ENCODE results near the gene VPREB3.

The VPREB3 gene

GRCh38 chr22:23712256-23712655, 42.0 kb downstream of the VPREB3 start:
- no peak overlapping the region for H3K27ac ChIP-seq (ENCODE audit: low read depth, low read length)
- H3K36me3 ChIP-seq (ENCODE audit: insufficient read depth, low read length), result peaks cover 3% of the 10 kb centered on the region; the same call in 1 of the 2 replicates
- H3K79me2 ChIP-seq (ENCODE audit: control insufficient read depth, insufficient read depth, low read length, unreplicated experiment), result peaks cover 6% of the 10 kb centered on the region
- no peak overlapping the region for H2AFZ ChIP-seq (ENCODE audit: low read length, unreplicated experiment)
- no peaks in the 10 kb centered on the region for H3K27me3 ChIP-seq (ENCODE audit: insufficient read depth, low read length)
- no peaks in the 10 kb centered on the region for H3K4me1 ChIP-seq (ENCODE audit: control insufficient read depth, insufficient read depth, low read length, unreplicated experiment)
- H3K4me3 ChIP-seq (ENCODE audit: low read depth, low read length), result no peak overlapping the region

- H3K36me3 ChIP-seq (ENCODE audit: insufficient read depth, low read length), result peaks cover 6% of the 10 kb centered on the region; the same call in 1 of the 2 replicates
Observed at GRCh38 chr22:23709107-23709506, 45.1 kb downstream of the VPREB3 start.

GRCh38 chr22:23708270-23708669, 46.0 kb downstream of the VPREB3 start:
- H3K36me3 ChIP-seq (ENCODE audit: insufficient read depth, low read length), result peaks cover 6% of the 10 kb centered on the region; the same call in 1 of the 2 replicates
- H3K4me1 ChIP-seq (ENCODE audit: control insufficient read depth, insufficient read depth, low read length, unreplicated experiment), result no peaks in the 10 kb centered on the region
- H3K27ac ChIP-seq (ENCODE audit: low read depth, low read length), result no peak overlapping the region
- H3K4me3 ChIP-seq (ENCODE audit: low read depth, low read length), result no peak overlapping the region
- no peaks in the 10 kb centered on the region for H3K27me3 ChIP-seq (ENCODE audit: insufficient read depth, low read length)
- no peak overlapping the region for H2AFZ ChIP-seq (ENCODE audit: low read length, unreplicated experiment)
- H3K79me2 ChIP-seq (ENCODE audit: control insufficient read depth, insufficient read depth, low read length, unreplicated experiment), result no peaks in the 10 kb centered on the region

More at GRCh38 chr22:23709107-23709506, 45.1 kb downstream of the VPREB3 start:
- Histone ChIP-seq H3K4me3 (ENCODE audit: low read depth, low read length) (no peak overlapping the region), H2AFZ (ENCODE audit: low read length, unreplicated experiment) (no peak overlapping the region), H3K27me3 (ENCODE audit: insufficient read depth, low read length) (no peaks in the 10 kb centered on the region), H3K4me1 (ENCODE audit: control insufficient read depth, insufficient read depth, low read length, unreplicated experiment) (no peaks in the 10 kb centered on the region), H3K27ac (ENCODE audit: low read depth, low read length) (no peak overlapping the region), H3K79me2 (ENCODE audit: control insufficient read depth, insufficient read depth, low read length, unreplicated experiment) (no peaks in the 10 kb centered on the region)

GRCh38 chr22:23705358-23705757, 48.9 kb downstream of the VPREB3 start:
- Histone ChIP-seq H3K4me1 (ENCODE audit: control insufficient read depth, insufficient read depth, low read length, unreplicated experiment) (no peaks in the 10 kb centered on the region), H3K36me3 (ENCODE audit: insufficient read depth, low read length) (peaks cover 13% of the 10 kb centered on the region; the same call in 1 of the 2 replicates), H3K27me3 (ENCODE audit: insufficient read depth, low read length) (no peaks in the 10 kb centered on the region), H3K4me3 (ENCODE audit: low read depth, low read length) (no peak overlapping the region), H2AFZ (ENCODE audit: low read length, unreplicated experiment) (no peak overlapping the region), H3K27ac (ENCODE audit: low read depth, low read length) (no peak overlapping the region), H3K79me2 (ENCODE audit: control insufficient read depth, insufficient read depth, low read length, unreplicated experiment) (peaks cover 11% of the 10 kb centered on the region)

- no peaks in the 10 kb centered on the region for H3K27me3 ChIP-seq (ENCODE audit: insufficient read depth, low read length)
- H2AFZ ChIP-seq (ENCODE audit: low read length, unreplicated experiment), result no peak overlapping the region
- H3K79me2 ChIP-seq (ENCODE audit: control insufficient read depth, insufficient read depth, low read length, unreplicated experiment), result peaks cover 12% of the 10 kb centered on the region
- H3K36me3 ChIP-seq (ENCODE audit: insufficient read depth, low read length), result peaks cover 17% of the 10 kb centered on the region; the same call in 1 of the 2 replicates
- no peaks in the 10 kb centered on the region for H3K4me1 ChIP-seq (ENCODE audit: control insufficient read depth, insufficient read depth, low read length, unreplicated experiment)
- H3K4me3 ChIP-seq (ENCODE audit: low read depth, low read length), result no peak overlapping the region
- H3K27ac ChIP-seq (ENCODE audit: low read depth, low read length), result no peak overlapping the region
Observed at GRCh38 chr22:23704829-23705228, 49.4 kb downstream of the VPREB3 start.

- Histone ChIP-seq H3K4me3 (ENCODE audit: low read depth, low read length) (no peak overlapping the region), H3K36me3 (ENCODE audit: insufficient read depth, low read length) (peaks cover 16% of the 10 kb centered on the region; the same call in 1 of the 2 replicates), H3K27ac (ENCODE audit: low read depth, low read length) (no peak overlapping the region), H2AFZ (ENCODE audit: low read length, unreplicated experiment) (no peak overlapping the region), H3K79me2 (ENCODE audit: control insufficient read depth, insufficient read depth, low read length, unreplicated experiment) (peaks cover 12% of the 10 kb centered on the region), H3K4me1 (ENCODE audit: control insufficient read depth, insufficient read depth, low read length, unreplicated experiment) (no peaks in the 10 kb centered on the region), H3K27me3 (ENCODE audit: insufficient read depth, low read length) (no peaks in the 10 kb centered on the region)
Observed at GRCh38 chr22:23704062-23704461, 50.2 kb downstream of the VPREB3 start.

All from ACC112 (cell line).